SK-N-MC (cell line): ENCODE results near the gene EEFSEC.

Experiments used
- FOXP2 ChIP-seq: optimal IDR thresholded peaks from 2 replicates; pipeline ENCODE3; 2011; ENCODE audit warnings: mild to moderate bottlenecking, moderate library complexity; ENCODE audit not compliant: insufficient read depth; ENCODE audit errors: extremely low read length, control extremely low read depth
- POLR2AphosphoS5 ChIP-seq: IDR thresholded peaks from 2 replicates; pipeline ENCODE4 v1.6.1; 2012; ENCODE audit warnings: mild to moderate bottlenecking, low read depth, low read length, borderline replicate concordance

DNA sequence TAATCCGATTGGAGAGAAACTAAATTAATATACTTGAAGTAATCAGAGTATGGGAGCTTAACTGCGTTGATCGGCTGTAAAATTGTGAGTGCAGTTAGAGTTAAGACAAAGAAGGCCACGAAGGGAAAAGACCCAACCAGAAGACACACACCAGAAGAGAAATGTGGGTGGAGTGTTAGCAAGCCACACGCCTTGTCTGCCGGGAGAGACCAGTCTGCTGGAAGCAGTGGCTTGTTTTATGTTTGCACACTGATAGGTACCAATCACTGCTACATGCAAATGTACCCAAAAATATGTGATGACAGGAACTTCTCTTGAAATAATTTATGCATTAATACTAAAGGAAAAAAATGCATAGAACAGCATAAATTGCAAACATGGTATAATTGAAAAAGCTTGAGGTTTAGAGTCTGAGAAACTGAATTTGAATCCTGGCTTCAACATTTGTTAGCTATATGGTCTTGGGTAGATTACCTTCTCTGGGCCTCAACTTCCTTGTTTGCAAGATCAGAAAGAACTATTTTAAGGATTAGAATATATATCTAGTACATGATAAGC lies 23.1 kb downstream of the EEFSEC start:
- TF ChIP-seq FOXP2 (no peak), POLR2AphosphoS5 (no peak)
